ENCODE measurements around the gene RBFOX2. TPM values are rescaled to one million over a fixed set of nuclear protein-coding genes. Genes with fewer than 3 reads are reported as not detected.

RBFOX2 gene
- total and polyA plus RNA-seq, 2 of the 8 experiments (the other 6 are each of a cell fraction or from before 2014, with no cell fraction given) = 121 to 122 TPM

- TF ChIP-seq SIRT6 (IDR thresholded peaks at IDR 0.05; ENCODE audit: low read length) (no peak), BACH1 (IDR thresholded peaks at IDR 0.05; ENCODE audit: low read length) (no peak), CHD7 (IDR thresholded peaks at IDR 0.05; ENCODE audit: insufficient replicate concordance, low read length) (no peak), SIN3A (conservative IDR thresholded peaks at IDR 0.05 in 1 of 2, IDR thresholded peaks at IDR 0.05 in 1 of 2; ENCODE audit: low read depth in 1 of 2, low read length in 2 of 2) (no peak), CEBPB (IDR thresholded peaks at IDR 0.05; ENCODE audit: low read depth, low read length) (no peak), CTBP2 (IDR thresholded peaks at IDR 0.05; ENCODE audit: borderline replicate concordance, insufficient read depth, insufficient read length, low read length) (no peak), FOSL1 (IDR thresholded peaks at IDR 0.05; ENCODE audit: insufficient read depth, low read depth, low read length) (no peak)
These were observed 220.2 kb downstream of the RBFOX2 start (continued) for GRCh38 chr22:35808377-35808776.

All from H1 (cell line).